Stimulated activated naive B cell treated with anti-CD40 and anti-IgM and Interleukin-4, amounts not matched to agents 10 μg/mL and 1 μg/mL and 100 μg/mL, for 72 hours (primary cell): Measurements from ENCODE around the gene KLK6.

Source experiments
- ATAC-seq, 2 donors: fragments of 150-1000 bp; cut with Tn5 transposase; replicated peaks; 2 replicates each; pipeline ENCODE4 v1.10.0; 2021; ENCODE audit warnings: moderate library complexity in 1 of 2
- DNase-seq: peaks from one replicate; pipeline ENCODE4 v3.0.0; 2021
- H3K27ac Mint-ChIP-seq: one replicate; pipeline ENCODE4 v1.8.0; 2022; ENCODE audit warnings: mild to moderate bottlenecking, mixed read lengths
- H3K27me3 Mint-ChIP-seq, 2 donors: one replicate each; pipeline ENCODE4 v1.8.0; 2022; ENCODE audit warnings: mixed read lengths in 2 of 2
- H3K36me3 Mint-ChIP-seq, 2 donors: one replicate each; pipeline ENCODE4 v1.8.0; 2022; ENCODE audit warnings: mixed read lengths in 2 of 2, mild to moderate bottlenecking in 1 of 2
- H3K4me1 Mint-ChIP-seq, 2 donors: one replicate each; pipeline ENCODE4 v1.8.0; 2022; ENCODE audit warnings: mixed read lengths in 2 of 2, mild to moderate bottlenecking in 1 of 2
- H3K4me3 Mint-ChIP-seq, 2 donors: one replicate each; pipeline ENCODE4 v1.8.0; 2022; ENCODE audit warnings: mild to moderate bottlenecking in 2 of 2, mixed read lengths in 2 of 2, moderate library complexity in 1 of 2
- H3K9me3 Mint-ChIP-seq, 2 donors: one replicate each; pipeline ENCODE4 v1.8.0; 2022; ENCODE audit warnings: mixed read lengths in 2 of 2, mild to moderate bottlenecking in 1 of 2

KLK6 gene

GRCh38 chr19:50924586-50924985 is 44.8 kb downstream of the KLK6 start:
- Mint-ChIP-seq H3K36me3 (no peaks in the 10 kb centered on the region), H3K4me1 (peaks cover 9 to 11% of the 10 kb centered on the region in 2 donors), H3K27me3 (peaks cover 40 to 48% of the 10 kb centered on the region in 2 donors), H3K9me3 (no peaks in the 10 kb centered on the region), H3K4me3 (no peak overlapping the region), H3K27ac (no peak overlapping the region)
- no peak for DNase-seq
- ATAC-seq: no peak

GRCh38 chr19:50922317-50922853 is 47.0 kb downstream of the KLK6 start:
- ATAC-seq (peak; percentile 99 to 100), DNase-seq (peak; percentile 68)
- no peaks in the 10 kb centered on the region for H3K9me3 Mint-ChIP-seq
- peaks cover 35 to 49% of the 10 kb centered on the region in 2 donors for H3K27me3 Mint-ChIP-seq
- no peaks in the 10 kb centered on the region for H3K36me3 Mint-ChIP-seq
- H3K4me3 Mint-ChIP-seq: peak overlapping the region in 1 of 2 donors; percentile 20
- H3K27ac Mint-ChIP-seq: no peak overlapping the region
- peaks cover 9 to 11% of the 10 kb centered on the region in 2 donors for H3K4me1 Mint-ChIP-seq

GRCh38 chr19:50921426-50922316 is 47.7 kb downstream of the KLK6 start:
- no peaks in the 10 kb centered on the region for H3K36me3 Mint-ChIP-seq
- DNase-seq: no peak
- ATAC-seq: peak; percentile 61 to 68
- no peaks in the 10 kb centered on the region for H3K9me3 Mint-ChIP-seq
- H3K4me1 Mint-ChIP-seq: peaks cover 9 to 11% of the 10 kb centered on the region in 2 donors
- H3K27me3 Mint-ChIP-seq: peaks cover 35 to 51% of the 10 kb centered on the region in 2 donors
- no peak overlapping the region for H3K27ac Mint-ChIP-seq
- peak overlapping the region; percentile 14 to 20 for H3K4me3 Mint-ChIP-seq

GRCh38 chr19:50916069-50916468 is 53.3 kb downstream of the KLK6 start:
- H3K36me3 Mint-ChIP-seq: no peaks in the 10 kb centered on the region
- DNase-seq (no peak), ATAC-seq (no peak)
- H3K27me3 Mint-ChIP-seq: peaks cover 26 to 29% of the 10 kb centered on the region in 2 donors
- H3K4me3 Mint-ChIP-seq: no peak overlapping the region
- no peak overlapping the region for H3K27ac Mint-ChIP-seq
- no peaks in the 10 kb centered on the region for H3K9me3 Mint-ChIP-seq
- no peaks in the 10 kb centered on the region for H3K4me1 Mint-ChIP-seq

- no peaks in the 10 kb centered on the region for H3K36me3 Mint-ChIP-seq
- DNase-seq (no peak), ATAC-seq (peak; percentile 58 to 61)
- H3K4me3 Mint-ChIP-seq: no peak overlapping the region
- H3K27ac Mint-ChIP-seq: no peak overlapping the region
- peaks cover 6 to 45% of the 10 kb centered on the region in 2 donors for H3K27me3 Mint-ChIP-seq
- peaks cover 11 to 16% of the 10 kb centered on the region in 2 donors for H3K4me1 Mint-ChIP-seq
- no peaks in the 10 kb centered on the region for H3K9me3 Mint-ChIP-seq
Measured at GRCh38 chr19:50912727-50913716, 56.4 kb downstream of the KLK6 start.

GRCh38 chr19:50912102-50912599 is 57.2 kb downstream of the KLK6 start:
- DNase-seq: no peak
- Mint-ChIP-seq H3K27ac (no peak overlapping the region), H3K4me3 (no peak overlapping the region), H3K27me3 (peaks cover 4 to 53% of the 10 kb centered on the region in 2 donors), H3K36me3 (no peaks in the 10 kb centered on the region), H3K9me3 (no peaks in the 10 kb centered on the region), H3K4me1 (peaks cover 11 to 17% of the 10 kb centered on the region in 2 donors)
- ATAC-seq: no peak

GRCh38 chr19:50911206-50912101 is 57.9 kb downstream of the KLK6 start, which contains the start of gene KLK4:
TSS of gene KLK4 (minus strand) at chr19:50911395. CDS start at chr19:50910738, 657 bp downstream.
- DNase-seq (no peak), ATAC-seq (no peak)
- Mint-ChIP-seq H3K9me3 (no peaks in the 10 kb centered on the region), H3K36me3 (no peaks in the 10 kb centered on the region), H3K27ac (peak within 1 kb of the TSS; percentile 0), H3K27me3 (peaks cover 0 to 55% of the 10 kb centered on the region in 2 donors), H3K4me1 (peaks cover 12 to 17% of the 10 kb centered on the region in 2 donors), H3K4me3 (no peak within 1 kb of the TSS)

GRCh38 chr19:50910722-50911121 is 58.7 kb downstream of the KLK6 start:
- H3K36me3 Mint-ChIP-seq: no peaks in the 10 kb centered on the region
- no peak for DNase-seq
- H3K4me3 Mint-ChIP-seq: no peak overlapping the region
- no peak overlapping the region for H3K27ac Mint-ChIP-seq
- peaks cover 6 to 62% of the 10 kb centered on the region in 2 donors for H3K27me3 Mint-ChIP-seq
- H3K4me1 Mint-ChIP-seq: peaks cover 12 to 17% of the 10 kb centered on the region in 2 donors
- H3K9me3 Mint-ChIP-seq: no peaks in the 10 kb centered on the region
- ATAC-seq: no peak

- H3K4me3 Mint-ChIP-seq: peak overlapping the region; percentile 69 to 74
Measured at GRCh38 chr19:50909240-50910070, 59.9 kb downstream of the KLK6 start.

More at GRCh38 chr19:50909240-50910070, 59.9 kb downstream of the KLK6 start:
- DNase-seq (no peak), ATAC-seq (peak; percentile 59 to 71)
- H3K27me3 Mint-ChIP-seq: peaks cover 6 to 63% of the 10 kb centered on the region in 2 donors
- peaks cover 12 to 17% of the 10 kb centered on the region in 2 donors for H3K4me1 Mint-ChIP-seq
- no peaks in the 10 kb centered on the region for H3K9me3 Mint-ChIP-seq
- H3K27ac Mint-ChIP-seq: no peak overlapping the region
- H3K36me3 Mint-ChIP-seq: no peaks in the 10 kb centered on the region
